ENCODE measurements around the gene ACTG1. TPM values are rescaled to one million over a fixed set of nuclear protein-coding genes. Genes with fewer than 3 reads are reported as not detected.

Gene ACTG1
- total RNA-seq: 1,000 to 10,000 TPM; 1,023 to 5,472 (median 2,159) TPM

- intact Hi-C loops (cut with DNase I; ENCODE audit: low total_unique reads): loop anchor here (5.0 kb wide), 1 partner anchor 115 kb away; the partner anchor contains the start of gene BAHCC1
- Histone ChIP-seq H3K4me3 (peak within 1 kb of the TSS; percentile 77 to 98), H3K4me1 (peaks cover 3 to 9% of the 10 kb centered on the region in 2 donors), H3K9me3 (no peaks in the 10 kb centered on the region), H3K36me3 (no peaks in the 10 kb centered on the region), H3K27ac (peak within 1 kb of the TSS; percentile 97 to 100), H3K27me3 (no peaks in the 10 kb centered on the region)
- TF ChIP-seq CTCF (IDR thresholded peaks at IDR 0.05) (no peak), POLR2A (IDR thresholded peaks at IDR 0.05) (peak; percentile 91 to 98)
- peak; percentile 94 to 96 for DNase-seq
Measured at GRCh38 chr17:81512562-81513371, at the start of gene ACTG1. ACTG1 (minus strand) TSS chr17:81512799; CDS start chr17:81512354, 445 bp downstream.

- H3K4me3 ChIP-seq: no peak overlapping the region
- H3K9me3 ChIP-seq: no peaks in the 10 kb centered on the region
- H3K27ac ChIP-seq: no peak overlapping the region
- no peaks in the 10 kb centered on the region for H3K27me3 ChIP-seq
- H3K4me1 ChIP-seq: peaks cover 11 to 14% of the 10 kb centered on the region in 2 donors
- no peaks in the 10 kb centered on the region for H3K36me3 ChIP-seq
- no peak for DNase-seq
- intact Hi-C loops (cut with DNase I; ENCODE audit: low total_unique reads): no loop called here
- TF ChIP-seq POLR2A (IDR thresholded peaks at IDR 0.05) (no peak), CTCF (IDR thresholded peaks at IDR 0.05) (no peak)
Measured at GRCh38 chr17:81561494-81561885, 48.9 kb upstream of the ACTG1 start.

GRCh38 chr17:81558941-81559806, 46.6 kb upstream of the ACTG1 start:
- H3K4me3 ChIP-seq: no peak overlapping the region
- TF ChIP-seq POLR2A (IDR thresholded peaks at IDR 0.05): no peak
- TF ChIP-seq CTCF (IDR thresholded peaks at IDR 0.05): no peak
- no peaks in the 10 kb centered on the region for H3K27me3 ChIP-seq
- DNase-seq: no peak
- H3K9me3 ChIP-seq: no peaks in the 10 kb centered on the region
- H3K4me1 ChIP-seq: no peaks in the 10 kb centered on the region
- H3K36me3 ChIP-seq: no peaks in the 10 kb centered on the region
- H3K27ac ChIP-seq: no peak overlapping the region
- intact Hi-C loops (cut with DNase I; ENCODE audit: low total_unique reads): no loop called here

GRCh38 chr17:81558115-81558468, 45.5 kb upstream of the ACTG1 start:
- TF ChIP-seq POLR2A (IDR thresholded peaks at IDR 0.05): no peak
- TF ChIP-seq CTCF (IDR thresholded peaks at IDR 0.05): no peak
- DNase-seq: no peak
- H3K9me3 ChIP-seq: no peaks in the 10 kb centered on the region
- no peak overlapping the region for H3K4me3 ChIP-seq
- no peaks in the 10 kb centered on the region for H3K27me3 ChIP-seq
- no peak overlapping the region for H3K27ac ChIP-seq
- no peaks in the 10 kb centered on the region for H3K36me3 ChIP-seq
- intact Hi-C loops (cut with DNase I; ENCODE audit: low total_unique reads): no loop called here
- peaks cover 0 to 10% of the 10 kb centered on the region in 2 donors for H3K4me1 ChIP-seq

All from uterus (tissue), 4 donors.